Effector memory CD4-positive, alpha-beta T cell (primary cell): ENCODE measurements around the gene LRRTM4.
"Not testable (repeated sequence)": the region's sequence is repeated elsewhere in the genome, so short reads cannot be mapped to it uniquely, and the experiment has no call there.

Experiments used
- DNase-seq, 3 donors: peaks; one replicate each; pipeline ENCODE4 v3.0.0-alpha.2; 2020
- H3K27ac ChIP-seq: 2 replicates; pipeline ENCODE4 v1.7.0; 2013; ENCODE audit warnings: mild to moderate bottlenecking, low read length, moderate library complexity; ENCODE audit not compliant: insufficient read depth, poor library complexity, severe bottlenecking
- H3K27me3 ChIP-seq: replicated peaks from 2 replicates; pipeline ENCODE4 v1.7.0; 2013; ENCODE audit warnings: mild to moderate bottlenecking, low read length; ENCODE audit not compliant: insufficient read depth, control insufficient read depth, poor library complexity, severe bottlenecking
- H3K36me3 ChIP-seq: 2 replicates; pipeline ENCODE4 v1.7.0; 2013; ENCODE audit warnings: mild to moderate bottlenecking, low read length, moderate library complexity; ENCODE audit not compliant: control insufficient read depth, insufficient read depth
- H3K4me1 ChIP-seq: 2 replicates; pipeline ENCODE4 v1.7.0; 2013; ENCODE audit warnings: low read length, mild to moderate bottlenecking; ENCODE audit not compliant: control insufficient read depth, insufficient read depth, poor library complexity, severe bottlenecking
- H3K4me3 ChIP-seq: 2 replicates; pipeline ENCODE4 v1.7.0; 2013; ENCODE audit warnings: low read length, low read depth, mild to moderate bottlenecking; ENCODE audit not compliant: insufficient read depth, poor library complexity, severe bottlenecking
- H3K9me3 ChIP-seq: 2 replicates; pipeline ENCODE4 v1.7.0; 2013; ENCODE audit warnings: mild to moderate bottlenecking, low read length, moderate library complexity; ENCODE audit not compliant: control insufficient read depth

The LRRTM4 gene

GRCh38 chr2:77086051-77086450 lies 436.1 kb downstream of the LRRTM4 start:
- no peak for DNase-seq
- Histone ChIP-seq H3K4me3 (no peak overlapping the region), H3K4me1 (no peaks in the 10 kb centered on the region), H3K9me3 (no peaks in the 10 kb centered on the region), H3K27ac (no peak overlapping the region), H3K27me3 (no peaks in the 10 kb centered on the region), H3K36me3 (no peaks in the 10 kb centered on the region)

DNA sequence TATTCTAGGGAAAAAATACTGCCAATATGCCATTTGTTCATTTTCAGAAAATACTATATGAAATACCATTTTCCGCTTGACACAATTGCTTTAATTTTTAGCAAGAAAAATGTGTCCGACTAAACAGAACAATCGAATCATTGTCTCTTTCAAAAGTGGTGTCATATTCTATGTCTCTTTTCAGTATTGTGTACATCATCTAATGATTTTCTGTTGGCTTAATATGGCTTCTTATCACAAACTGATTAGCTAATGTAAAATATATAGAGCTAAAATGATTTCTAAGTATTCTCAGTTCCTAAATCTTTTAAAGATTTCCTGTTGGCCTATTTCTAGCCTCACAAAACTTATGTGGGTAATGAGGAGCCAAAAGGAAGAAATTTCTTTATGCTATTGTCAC lies 436.6 kb downstream of the LRRTM4 start:
- H3K27me3 ChIP-seq, result no peaks in the 10 kb centered on the region
- no peak overlapping the region for H3K4me3 ChIP-seq
- no peaks in the 10 kb centered on the region for H3K9me3 ChIP-seq
- H3K36me3 ChIP-seq, result no peaks in the 10 kb centered on the region
- no peak for DNase-seq
- H3K27ac ChIP-seq, result no peak overlapping the region
- H3K4me1 ChIP-seq, result no peaks in the 10 kb centered on the region

DNA sequence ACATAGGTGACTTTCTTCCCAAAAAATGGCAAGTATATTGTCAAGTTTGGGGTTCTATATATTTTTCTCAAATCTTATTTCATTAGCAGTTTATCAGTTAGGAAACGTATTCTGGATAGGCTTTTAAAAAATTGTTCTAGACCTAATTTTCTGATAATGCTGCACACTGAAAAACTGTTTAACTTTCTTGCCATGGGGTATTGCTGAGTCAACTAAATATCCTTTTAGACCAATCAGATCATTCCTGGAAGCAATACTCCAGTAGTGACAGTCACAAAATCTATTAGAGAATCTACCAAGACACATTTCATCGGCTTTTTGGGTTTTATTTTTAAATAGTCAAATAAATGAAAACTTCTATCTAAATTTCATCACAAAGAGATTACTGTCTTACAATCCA lies 440.6 kb downstream of the LRRTM4 start:
- Histone ChIP-seq H3K9me3 (no peaks in the 10 kb centered on the region), H3K27ac (no peak overlapping the region), H3K36me3 (no peaks in the 10 kb centered on the region), H3K4me1 (no peaks in the 10 kb centered on the region), H3K4me3 (no peak overlapping the region), H3K27me3 (no peaks in the 10 kb centered on the region)
- DNase-seq, result no peak

DNA sequence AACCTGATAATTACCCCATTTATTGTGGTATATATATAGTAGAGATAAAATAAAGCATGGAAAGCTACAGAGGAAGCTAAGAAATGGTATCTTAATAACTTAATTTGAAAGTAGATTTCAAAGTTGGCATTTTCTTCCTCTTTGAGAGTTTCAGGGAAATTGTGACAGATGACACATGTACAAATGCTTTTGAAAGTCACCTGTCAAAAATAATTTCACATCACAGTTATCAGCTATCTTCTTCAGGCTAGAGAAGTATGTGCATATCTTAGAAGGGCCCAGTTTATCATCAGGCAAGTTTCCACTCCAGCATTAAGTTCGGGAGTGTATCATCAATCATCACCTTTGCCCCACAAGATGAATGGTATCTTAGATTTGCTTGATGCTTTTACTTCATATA lies 457.9 kb downstream of the LRRTM4 start:
- DNase-seq, result no peak
- Histone ChIP-seq H3K4me1 (no peaks in the 10 kb centered on the region), H3K27me3 (no peaks in the 10 kb centered on the region), H3K4me3 (no peak overlapping the region), H3K9me3 (no peaks in the 10 kb centered on the region), H3K27ac (no peak overlapping the region), H3K36me3 (no peaks in the 10 kb centered on the region)

GRCh38 chr2:77054938-77055337 lies 467.2 kb downstream of the LRRTM4 start:
- H3K27ac ChIP-seq, result no peak overlapping the region
- no peak overlapping the region for H3K4me3 ChIP-seq
- no peaks in the 10 kb centered on the region for H3K27me3 ChIP-seq
- H3K36me3 ChIP-seq, result no peaks in the 10 kb centered on the region
- H3K9me3 ChIP-seq, result no peaks in the 10 kb centered on the region
- DNase-seq, result no peak
- no peaks in the 10 kb centered on the region for H3K4me1 ChIP-seq

DNA sequence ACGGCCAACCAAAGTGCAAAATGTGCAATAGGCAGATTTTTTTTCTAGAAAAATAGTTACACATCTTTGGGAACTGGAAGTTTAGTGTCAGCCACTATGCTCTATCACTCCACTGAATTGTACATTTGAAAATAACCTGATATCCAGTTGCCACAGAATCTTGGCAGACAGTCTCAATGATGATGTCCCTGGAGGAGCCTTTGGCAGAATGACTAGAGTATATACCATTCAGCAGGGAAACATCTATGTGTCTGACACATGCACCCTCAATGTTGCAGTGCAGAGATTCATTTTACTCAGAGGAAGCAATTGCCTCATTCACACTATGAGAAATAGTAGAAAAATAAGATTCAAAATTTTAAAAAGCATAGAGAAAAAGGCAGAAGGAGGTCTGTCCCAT lies 475.8 kb downstream of the LRRTM4 start:
- DNase-seq, result no peak
- H3K4me1 ChIP-seq, result no peaks in the 10 kb centered on the region
- H3K4me3 ChIP-seq, result no peak overlapping the region
- no peaks in the 10 kb centered on the region for H3K9me3 ChIP-seq
- no peaks in the 10 kb centered on the region for H3K27me3 ChIP-seq
- no peak overlapping the region for H3K27ac ChIP-seq
- no peaks in the 10 kb centered on the region for H3K36me3 ChIP-seq

- not testable (repeated sequence) for H3K4me1 ChIP-seq, H3K27ac ChIP-seq, H3K36me3 ChIP-seq, H3K9me3 ChIP-seq, H3K27me3 ChIP-seq, DNase-seq, H3K4me3 ChIP-seq
These were observed 476.7 kb downstream of the LRRTM4 start for GRCh38 chr2:77045456-77045855.

DNA sequence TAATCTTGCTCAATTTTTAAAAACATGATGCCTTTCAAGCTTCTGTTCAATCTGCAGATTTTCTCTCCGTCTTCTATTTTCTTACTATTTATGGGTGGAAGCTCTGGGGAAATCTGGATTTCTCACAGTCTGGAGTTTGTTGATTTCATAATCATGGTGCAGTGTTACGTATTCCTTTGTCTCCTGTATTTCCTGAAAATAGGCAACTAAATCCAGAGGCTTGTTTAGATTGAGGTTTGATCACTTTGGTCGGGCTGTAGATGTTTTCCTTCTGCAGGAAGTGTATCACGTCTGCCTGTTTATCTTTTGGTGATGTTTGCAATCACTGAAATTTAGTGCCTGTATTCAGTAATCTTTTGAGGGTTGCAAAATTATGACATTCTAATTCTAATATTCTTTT lies 487.7 kb downstream of the LRRTM4 start:
- DNase-seq, result no peak
- no peaks in the 10 kb centered on the region for H3K4me1 ChIP-seq
- H3K27me3 ChIP-seq, result no peaks in the 10 kb centered on the region
- H3K4me3 ChIP-seq, result no peak overlapping the region
- H3K27ac ChIP-seq, result no peak overlapping the region
- H3K9me3 ChIP-seq, result no peaks in the 10 kb centered on the region
- H3K36me3 ChIP-seq, result no peaks in the 10 kb centered on the region

- not testable (repeated sequence) for H3K9me3 ChIP-seq, H3K27me3 ChIP-seq, H3K4me3 ChIP-seq, H3K4me1 ChIP-seq, H3K27ac ChIP-seq, H3K36me3 ChIP-seq, DNase-seq
These were observed 492.9 kb downstream of the LRRTM4 start for GRCh38 chr2:77029237-77029636.

DNA sequence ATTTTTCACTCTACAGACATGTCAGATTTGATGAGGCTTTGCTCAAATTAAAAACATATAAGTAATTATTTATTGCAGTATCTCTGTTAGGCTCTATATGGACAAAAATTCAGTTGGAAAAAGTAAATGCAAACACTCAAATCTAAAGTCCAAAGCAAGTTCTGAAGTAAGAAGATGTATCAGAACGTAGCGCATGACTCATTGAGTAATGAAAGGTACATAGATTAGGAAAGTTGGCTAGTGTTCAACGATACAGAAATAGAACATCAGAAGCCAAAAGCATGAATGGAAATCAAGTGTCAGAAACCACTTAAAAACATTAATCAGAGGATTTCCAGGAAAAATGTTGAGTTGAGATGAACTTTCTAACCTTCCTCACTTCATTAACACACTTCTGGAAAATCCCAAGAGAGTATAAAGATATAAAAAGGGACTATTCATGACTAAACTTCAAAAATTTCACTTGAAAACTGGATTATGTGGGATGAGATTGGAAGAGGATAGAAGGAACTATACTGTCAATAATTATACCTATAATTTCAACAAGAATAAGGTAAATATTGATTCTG lies 494.1 kb downstream of the LRRTM4 start:
- Histone ChIP-seq H3K4me1 (no peaks in the 10 kb centered on the region), H3K36me3 (no peaks in the 10 kb centered on the region), H3K27me3 (no peaks in the 10 kb centered on the region), H3K4me3 (no peak overlapping the region), H3K27ac (no peak overlapping the region), H3K9me3 (no peaks in the 10 kb centered on the region)
- DNase-seq, result no peak

DNA sequence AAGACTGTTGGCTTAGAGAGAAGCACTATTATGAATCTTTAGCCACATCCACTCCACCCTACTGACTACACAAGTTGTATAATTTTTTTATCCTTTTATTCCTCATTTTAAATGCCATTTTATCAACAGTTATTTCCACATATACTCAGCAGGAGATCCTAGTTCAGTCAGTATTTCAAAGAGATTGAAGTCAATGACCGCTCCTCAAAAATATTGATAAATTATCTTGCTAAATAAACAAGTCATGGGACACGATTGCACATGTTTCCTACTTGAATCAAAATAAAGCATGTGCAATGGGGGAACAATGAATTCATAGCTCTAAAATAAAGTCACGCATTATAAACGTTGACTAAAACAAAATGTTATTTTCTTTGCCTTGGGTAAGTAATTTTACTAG lies 496.5 kb downstream of the LRRTM4 start:
- no peaks in the 10 kb centered on the region for H3K36me3 ChIP-seq
- DNase-seq, result no peak
- no peaks in the 10 kb centered on the region for H3K27me3 ChIP-seq
- H3K4me1 ChIP-seq, result no peaks in the 10 kb centered on the region
- H3K4me3 ChIP-seq, result no peak overlapping the region
- H3K9me3 ChIP-seq, result no peaks in the 10 kb centered on the region
- no peak overlapping the region for H3K27ac ChIP-seq
